GM23338 (cell line): ENCODE measurements around the gene TCFL5. TPM values are rescaled to one million over a fixed set of nuclear protein-coding genes. Genes with fewer than 3 reads are reported as not detected.

Source experiments
- CREB1 ChIP-seq: fragments of 250-450 bp; sonication (Bioruptor Pico); IDR thresholded peaks from 2 replicates; pipeline ENCODE4 v1.5.0; 2020; ENCODE audit warnings: low read depth, mild to moderate bottlenecking, moderate library complexity
- ETS1 ChIP-seq: IDR thresholded peaks from 2 replicates; pipeline ENCODE4 v1.6.1; 2016; ENCODE audit warnings: antibody characterized with exemption
- EZH2 ChIP-seq: fragments of 200-600 bp; sonication (generic); IDR thresholded peaks from one replicate; pipeline ENCODE4 v1.8.0; 2017; ENCODE audit warnings: antibody characterized with exemption, mild to moderate bottlenecking, low read depth; ENCODE audit not compliant: unreplicated experiment
- EZH2phosphoT487 ChIP-seq: fragments of 200-600 bp; sonication (generic); IDR thresholded peaks from one replicate; pipeline ENCODE4 v1.8.1; 2018; ENCODE audit warnings: antibody characterized with exemption; ENCODE audit not compliant: unreplicated experiment
- JUNB ChIP-seq: IDR thresholded peaks from one replicate; pipeline ENCODE4 v1.6.1; 2016; ENCODE audit warnings: antibody characterized with exemption; ENCODE audit not compliant: unreplicated experiment
- POLR2AphosphoS5 ChIP-seq: IDR thresholded peaks from 2 replicates; pipeline ENCODE4 v1.6.1; 2016; ENCODE audit warnings: antibody characterized with exemption, low read depth
- REST ChIP-seq: IDR thresholded peaks from one replicate; pipeline ENCODE4 v1.6.1; 2018; ENCODE audit warnings: antibody characterized with exemption; ENCODE audit not compliant: unreplicated experiment
- ZNF331 ChIP-seq: fragments of 250-450 bp; sonication (Bioruptor Pico); IDR thresholded peaks from 2 replicates; pipeline ENCODE4 v1.5.0; 2020; ENCODE audit warnings: low read depth, mild to moderate bottlenecking, moderate library complexity
- ZNF462 ChIP-seq: fragments of 250-450 bp; sonication (Bioruptor Pico); IDR thresholded peaks from 2 replicates; pipeline ENCODE4 v1.5.0; 2020; ENCODE audit warnings: mild to moderate bottlenecking, moderate library complexity
- polyA plus RNA-seq: library from polyadenylated mRNA; unstranded; fragments of >200 nt; fragmentation: Nextera tagmentation; extraction: Ambion mirVana; gene quantifications from 2 replicates; pipeline ENCODE4 v1.2.1, GENCODE V29; 2016
- total RNA-seq: library from RNA; depleted of rRNA; stranded (reverse); fragments of >200 nt; shearing (Covaris generic); gene quantifications from 2 replicates; pipeline ENCODE4 v1.2.3, GENCODE V29; 2014

TCFL5 gene
- total and polyA plus RNA-seq, 2 experiments from 2014 or later = 5.8 to 19.3 TPM

GRCh38 chr20:62892348-62893304 is 31.0 kb upstream of the TCFL5 start (continued):
- no peak for TF ChIP-seq ZNF462 (CRISPR knock-in tag)
- TF ChIP-seq REST = no peak
- TF ChIP-seq JUNB = no peak
- TF ChIP-seq ETS1 = no peak
- no peak for TF ChIP-seq EZH2phosphoT487
- TF ChIP-seq EZH2 = no peak
- TF ChIP-seq POLR2AphosphoS5 = no peak
- no peak for TF ChIP-seq CREB1 (CRISPR knock-in tag)
- no peak for TF ChIP-seq ZNF331 (CRISPR knock-in tag)
